Trophoblast cell (in vitro differentiated cells and primary cell): ENCODE results near the gene PIP5K1B.

Experiments
- DNase-seq, 2 donors: peaks; one replicate each; pipeline ENCODE4 v3.0.0-alpha.2; 2016
- H2AFZ ChIP-seq: 2 replicates; pipeline ENCODE4 v1.6.1; 2013; ENCODE audit warnings: low read length, moderate library complexity, mild to moderate bottlenecking; ENCODE audit not compliant: insufficient read depth, poor library complexity
- H2AK5ac ChIP-seq: 2 replicates; pipeline ENCODE4 v1.6.1; 2013; ENCODE audit warnings: mild to moderate bottlenecking, low read length
- H2BK120ac ChIP-seq: 2 replicates; pipeline ENCODE4 v1.6.1; 2013; ENCODE audit warnings: low read length, mild to moderate bottlenecking, moderate library complexity; ENCODE audit not compliant: insufficient read depth, poor library complexity
- H2BK12ac ChIP-seq: 2 replicates; pipeline ENCODE4 v1.6.1; 2013; ENCODE audit warnings: mild to moderate bottlenecking, low read length, moderate library complexity
- H2BK5ac ChIP-seq: 2 replicates; pipeline ENCODE4 v1.6.1; 2013; ENCODE audit warnings: low read length, low read depth, moderate library complexity, mild to moderate bottlenecking; ENCODE audit not compliant: poor library complexity
- H3K14ac ChIP-seq: 2 replicates; pipeline ENCODE4 v1.6.1; 2013; ENCODE audit warnings: mild to moderate bottlenecking, low read length
- H3K18ac ChIP-seq: 2 replicates; pipeline ENCODE4 v1.6.1; 2013; ENCODE audit warnings: mild to moderate bottlenecking, low read length
- H3K23ac ChIP-seq: 2 replicates; pipeline ENCODE4 v1.6.1; 2013; ENCODE audit warnings: low read length
- H3K27ac ChIP-seq: 2 replicates; pipeline ENCODE4 v1.5.1; 2013; ENCODE audit warnings: low read depth, mild to moderate bottlenecking, inconsistent platforms, low read length, moderate library complexity
- H3K27me3 ChIP-seq: 2 replicates; pipeline ENCODE4 v1.6.1; 2013; ENCODE audit warnings: inconsistent platforms, mild to moderate bottlenecking, low read length, moderate library complexity; ENCODE audit not compliant: insufficient read depth
- H3K36me3 ChIP-seq, 2 experiments: 1 replicate in 1 of 2; 2 replicates in 1 of 2; pipeline ENCODE4 v1.6.1; 2013; ENCODE audit warnings: low read length in 2 of 2, mild to moderate bottlenecking in 2 of 2, moderate library complexity in 1 of 2; ENCODE audit not compliant: insufficient read depth in 2 of 2, control insufficient read depth in 1 of 2
- H3K4ac ChIP-seq: 2 replicates; pipeline ENCODE4 v1.6.1; 2013; ENCODE audit warnings: low read depth, mild to moderate bottlenecking, low read length, moderate library complexity
- H3K4me1 ChIP-seq, 2 experiments: 1 replicate in 1 of 2; 2 replicates in 1 of 2; pipeline ENCODE4 v1.6.1; 2013; ENCODE audit warnings: low read length in 2 of 2, mild to moderate bottlenecking in 2 of 2, moderate library complexity in 1 of 2; ENCODE audit not compliant: insufficient read depth in 2 of 2, control insufficient read depth in 1 of 2
- H3K4me2 ChIP-seq: 2 replicates; pipeline ENCODE4 v1.6.1; 2013; ENCODE audit warnings: inconsistent platforms, mild to moderate bottlenecking, low read length, moderate library complexity
- H3K4me3 ChIP-seq: 2 replicates; pipeline ENCODE4 v1.5.1; 2013; ENCODE audit warnings: mild to moderate bottlenecking, low read depth, low read length, inconsistent platforms
- H3K79me1 ChIP-seq: one replicate; pipeline ENCODE4 v1.6.1; 2013; ENCODE audit warnings: low read length
- H3K79me2 ChIP-seq: 2 replicates; pipeline ENCODE4 v1.6.1; 2013; ENCODE audit warnings: low read length, mild to moderate bottlenecking; ENCODE audit not compliant: control insufficient read depth, insufficient read depth, poor library complexity
- H3K9ac ChIP-seq: 2 replicates; pipeline ENCODE4 v1.6.1; 2013; ENCODE audit warnings: mild to moderate bottlenecking, low read length
- H3K9me3 ChIP-seq: 2 replicates; pipeline ENCODE4 v1.6.1; 2013; ENCODE audit warnings: low read depth, mild to moderate bottlenecking, control low read depth, inconsistent platforms, low read length; ENCODE audit not compliant: insufficient read depth
- H4K12ac ChIP-seq: 2 replicates; pipeline ENCODE4 v1.6.1; 2013; ENCODE audit warnings: low read depth, mild to moderate bottlenecking, low read length, moderate library complexity
- H4K8ac ChIP-seq: 2 replicates; pipeline ENCODE4 v1.6.1; 2013; ENCODE audit warnings: low read depth, mild to moderate bottlenecking, low read length, moderate library complexity
- H4K91ac ChIP-seq: one replicate; pipeline ENCODE4 v1.6.1; 2013; ENCODE audit warnings: low read depth, mild to moderate bottlenecking, low read length, moderate library complexity
- WGBS: extraction: QIAGEN DNeasy Blood & Tissue Kit; methylation state at CpG from one replicate; pipeline ENCODE4 v1.1.7; 2013; ENCODE audit warnings: missing lambda C conversion rate; ENCODE audit not compliant: insufficient read length, insufficient coverage; ENCODE audit errors: extremely low coverage; 5-methylcytosine and 5-hydroxymethylcytosine counted together

Gene PIP5K1B

GRCh38 chr9:68953771-68954170 lies 248.7 kb downstream of the PIP5K1B start:
- Histone ChIP-seq H3K79me1 (no peaks in the 10 kb centered on the region), H3K36me3 (no peaks in the 10 kb centered on the region), H3K4me1 (no peaks in the 10 kb centered on the region), H3K27me3 (no peaks in the 10 kb centered on the region), H3K4ac (no peak overlapping the region), H3K23ac (no peak overlapping the region), H4K91ac (no peak overlapping the region), H2BK5ac (no peak overlapping the region), H3K18ac (no peak overlapping the region), H4K12ac (no peak overlapping the region), H2AFZ (no peak overlapping the region), H3K79me2 (peaks cover 1% of the 10 kb centered on the region), H3K9me3 (no peaks in the 10 kb centered on the region), H3K9ac (no peak overlapping the region), H2AK5ac (no peak overlapping the region), H4K8ac (no peak overlapping the region), H3K14ac (no peak overlapping the region), H3K4me3 (no peak overlapping the region), H2BK12ac (no peak overlapping the region), H2BK120ac (no peak overlapping the region), H3K4me2 (no peak overlapping the region), H3K27ac (no peak overlapping the region)
- no peak for DNase-seq
- no CpG with 5 or more reads among the region's 1 CpG for WGBS

DNA sequence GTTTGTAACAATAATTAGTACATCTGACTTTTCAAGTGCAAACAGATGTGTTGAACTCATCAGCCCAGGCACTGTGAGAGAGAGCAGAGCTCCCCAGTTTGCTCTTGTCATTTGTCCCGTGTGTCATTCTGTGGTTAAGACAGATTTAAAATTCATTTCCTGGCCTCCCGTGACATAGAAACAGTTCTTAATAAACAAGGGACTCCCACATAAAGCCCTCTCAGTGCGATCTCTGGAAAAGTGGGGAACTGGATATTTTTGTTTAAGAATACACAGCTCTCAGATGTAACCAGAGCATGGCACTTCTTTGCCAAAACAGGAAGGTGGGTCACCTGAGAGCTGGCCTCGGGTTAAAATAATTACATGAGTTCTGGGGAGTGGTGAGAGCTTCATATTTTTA lies 250.3 kb downstream of the PIP5K1B start:
- H3K27me3 ChIP-seq: no peaks in the 10 kb centered on the region
- no peak overlapping the region for H4K12ac ChIP-seq
- H2BK12ac ChIP-seq: no peak overlapping the region
- no peaks in the 10 kb centered on the region for H3K36me3 ChIP-seq
- WGBS: no CpG with 5 or more reads among the region's 4 CpGs
- no peak overlapping the region for H2AFZ ChIP-seq
- H3K27ac ChIP-seq: no peak overlapping the region
- no peak overlapping the region for H3K4me3 ChIP-seq
- no peak for DNase-seq
- no peaks in the 10 kb centered on the region for H3K79me2 ChIP-seq
- H3K4me2 ChIP-seq: no peak overlapping the region
- no peak overlapping the region for H3K14ac ChIP-seq
- no peaks in the 10 kb centered on the region for H3K9me3 ChIP-seq
- H4K8ac ChIP-seq: no peak overlapping the region
- no peak overlapping the region for H3K18ac ChIP-seq
- H3K4me1 ChIP-seq: no peaks in the 10 kb centered on the region
- H2AK5ac ChIP-seq: no peak overlapping the region
- H4K91ac ChIP-seq: no peak overlapping the region
- H3K4ac ChIP-seq: no peak overlapping the region
- H3K23ac ChIP-seq: no peak overlapping the region
- no peak overlapping the region for H3K9ac ChIP-seq
- H3K79me1 ChIP-seq: no peaks in the 10 kb centered on the region
- no peak overlapping the region for H2BK5ac ChIP-seq
- no peak overlapping the region for H2BK120ac ChIP-seq

- WGBS: no CpG with 5 or more reads among the region's 1 CpG
- DNase-seq: no peak
Measured at GRCh38 chr9:68957479-68957878, 252.4 kb downstream of the PIP5K1B start.

DNA sequence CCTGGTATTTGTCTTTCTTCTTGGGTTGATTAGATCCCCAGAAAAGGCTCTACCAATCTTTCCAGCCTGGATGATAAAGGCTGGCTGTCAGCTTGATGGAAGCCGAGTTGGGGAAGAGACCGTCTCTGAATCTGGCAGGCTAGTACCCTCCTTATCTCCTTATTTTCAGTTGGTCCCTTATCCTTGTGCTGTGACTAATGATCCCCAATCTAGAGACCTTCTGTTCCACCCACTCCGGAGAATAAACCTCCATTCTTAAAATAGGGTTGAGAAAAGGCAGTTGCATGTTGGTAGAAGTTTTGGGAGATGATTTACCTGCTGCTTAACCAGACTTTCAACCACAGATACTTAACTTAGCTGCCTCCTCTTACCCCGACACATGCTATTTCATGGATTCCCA lies 256.5 kb downstream of the PIP5K1B start:
- Histone ChIP-seq H3K14ac (no peak overlapping the region), H3K79me2 (no peaks in the 10 kb centered on the region), H3K18ac (no peak overlapping the region), H2BK5ac (no peak overlapping the region), H4K12ac (no peak overlapping the region), H4K8ac (no peak overlapping the region), H2AFZ (no peak overlapping the region), H3K4me1 (no peaks in the 10 kb centered on the region), H3K36me3 (no peaks in the 10 kb centered on the region), H4K91ac (no peak overlapping the region), H2BK120ac (no peak overlapping the region), H3K27ac (no peak overlapping the region), H2AK5ac (no peak overlapping the region), H3K4me2 (no peak overlapping the region), H3K23ac (no peak overlapping the region), H3K4ac (no peak overlapping the region), H2BK12ac (no peak overlapping the region), H3K79me1 (no peaks in the 10 kb centered on the region), H3K4me3 (no peak overlapping the region), H3K9me3 (no peaks in the 10 kb centered on the region), H3K9ac (no peak overlapping the region), H3K27me3 (no peaks in the 10 kb centered on the region)
- DNase-seq: no peak
- no CpG with 5 or more reads among the region's 4 CpGs for WGBS

More at GRCh38 chr9:68957479-68957878, 252.4 kb downstream of the PIP5K1B start:
- Histone ChIP-seq H3K9me3 (no peaks in the 10 kb centered on the region), H3K27ac (no peak overlapping the region), H2BK12ac (no peak overlapping the region), H3K79me1 (no peaks in the 10 kb centered on the region), H4K12ac (no peak overlapping the region), H4K8ac (no peak overlapping the region), H2BK5ac (no peak overlapping the region), H3K4ac (no peak overlapping the region), H3K36me3 (no peaks in the 10 kb centered on the region), H2AFZ (no peak overlapping the region), H3K4me3 (no peak overlapping the region), H4K91ac (no peak overlapping the region), H2AK5ac (no peak overlapping the region), H3K79me2 (no peaks in the 10 kb centered on the region), H3K27me3 (no peaks in the 10 kb centered on the region), H3K9ac (no peak overlapping the region), H3K4me1 (no peaks in the 10 kb centered on the region), H3K4me2 (no peak overlapping the region), H3K14ac (no peak overlapping the region), H2BK120ac (no peak overlapping the region), H3K23ac (no peak overlapping the region), H3K18ac (no peak overlapping the region)
